GM12878 (cell line): Measurements from ENCODE around the gene ZNF480. TPM values are rescaled to one million over a fixed set of nuclear protein-coding genes. Genes with fewer than 3 reads are reported as not detected.

Experiments used
- ATAC-seq: fragments of 200-7000 bp; cut with Tn5 transposase; 3 replicates; pipeline ENCODE4 v1.9.1; 2020; ENCODE audit warnings: mild to moderate bottlenecking, moderate library complexity
- BruUV-seq: library from RNA; stranded (reverse); fragments of 400-500 nt; replicated peaks from 2 replicates; lab custom pipeline; 2021; lab: Mats Ljungman, UMichigan
- CTCF ChIA-PET: fragments of 300-600 bp; sonication (Branson Sonifier 250); formaldehyde crosslinking; extraction: SDS; loops from one replicate; lab custom pipeline; 2021; ENCODE audit warnings: inconsistent platforms; lab: Yijun Ruan, JAX
- POLR2A ChIA-PET: fragments of 350-600 bp; formaldehyde crosslinking; extraction: SDS; loops from one replicate; lab custom pipeline; 2021; ENCODE audit warnings: inconsistent platforms; lab: Charles Lee
- RAD21 ChIA-PET: fragments of 300-600 bp; sonication (Branson Sonifier 250); formaldehyde crosslinking; loops from one replicate; lab custom pipeline; 2023; ENCODE audit warnings: antibody characterized with exemption; ENCODE audit not compliant: unreplicated experiment; lab: Charles Lee
- SMC1A ChIA-PET: fragments of 300-600 bp; sonication (Branson Sonifier 250); formaldehyde crosslinking; loops from one replicate; lab custom pipeline; 2023; ENCODE audit not compliant: unreplicated experiment, uncharacterized antibody; lab: Charles Lee
- DNase-seq: peaks from one replicate; pipeline ENCODE4 v3.0.0-alpha.2; 2011; ENCODE audit warnings: low read depth, low spot score
- FAIRE-seq: peaks from 3 replicates; lab custom pipeline; 2011; peaks lifted over from hg19 to GRCh38; lab: Jason Lieb, UNC
- H2AFZ ChIP-seq: 2 replicates; pipeline ENCODE4 v1.6.0; 2011; ENCODE audit warnings: low read depth, low read length, control low read depth; ENCODE audit not compliant: control insufficient read depth
- H3K27ac ChIP-seq: 2 replicates; pipeline ENCODE4 v1.5.1; 2011; ENCODE audit warnings: control low read depth; ENCODE audit not compliant: control insufficient read depth, insufficient read depth
- H3K27me3 ChIP-seq, 2 experiments: replicated peaks in 1 of 2; 2 replicates each; pipeline versions ENCODE4 v1.6.0 to v1.6.1; 2011; ENCODE audit warnings: low read length in 1 of 2; ENCODE audit not compliant: control insufficient read depth in 2 of 2, insufficient read depth in 2 of 2
- H3K36me3 ChIP-seq, 2 experiments: 2 replicates each; pipeline ENCODE4 v1.5.1; 2011; ENCODE audit warnings: low read length in 1 of 2; ENCODE audit not compliant: control insufficient read depth in 2 of 2, insufficient read depth in 2 of 2
- H3K4me1 ChIP-seq: 2 replicates; pipeline ENCODE4 v1.6.1; 2011; ENCODE audit warnings: mild to moderate bottlenecking, low read length, moderate library complexity, mixed read lengths; ENCODE audit not compliant: control insufficient read depth, insufficient read depth
- H3K4me2 ChIP-seq: 2 replicates; pipeline ENCODE4 v1.6.0; 2011; ENCODE audit warnings: control low read depth; ENCODE audit not compliant: control insufficient read depth, insufficient read depth
- H3K4me3 ChIP-seq: fragments of 200-600 bp; sonication (generic); 2 replicates; pipeline ENCODE4 v1.5.1; 2016
- H3K79me2 ChIP-seq: 2 replicates; pipeline ENCODE4 v1.6.0; 2011; ENCODE audit warnings: low read length; ENCODE audit not compliant: control insufficient read depth, insufficient read depth
- H3K9ac ChIP-seq: 2 replicates; pipeline ENCODE4 v1.8.0; 2011; ENCODE audit warnings: low read length, control low read depth, mixed read lengths; ENCODE audit not compliant: control insufficient read depth, insufficient read depth
- H3K9me3 ChIP-seq: replicated peaks from 3 replicates; pipeline ENCODE4 v1.5.1; 2011; ENCODE audit warnings: mild to moderate bottlenecking, low read length; ENCODE audit not compliant: control insufficient read depth, insufficient read depth
- H4K20me1 ChIP-seq: 2 replicates; pipeline ENCODE4 v1.6.0; 2011; ENCODE audit not compliant: control insufficient read depth, insufficient read depth
- BACH1 ChIP-seq: fragments of 450-650 bp; IDR thresholded peaks from 2 replicates; pipeline ENCODE4 v1.6.1; 2017; ENCODE audit warnings: mild to moderate bottlenecking, borderline replicate concordance
- ETV6 ChIP-seq, 2 experiments: fragments of 450-650 bp in 1 of 2; IDR thresholded peaks in 1 of 2; conservative IDR thresholded peaks in 1 of 2; 2 replicates each; pipeline ENCODE4 v1.6.1; 2014; ENCODE audit warnings: antibody characterized with exemption in 1 of 2, borderline replicate concordance in 1 of 2, low read depth in 1 of 2, mild to moderate bottlenecking in 1 of 2, moderate library complexity in 1 of 2
- FOXM1 ChIP-seq: IDR thresholded peaks from 2 replicates; pipeline ENCODE4 v1.6.1; 2012; ENCODE audit warnings: low read depth, mild to moderate bottlenecking, inconsistent platforms, low read length, moderate library complexity
- HDGF ChIP-seq: fragments of 450-650 bp; IDR thresholded peaks from 2 replicates; pipeline ENCODE4 v1.6.1; 2016; ENCODE audit warnings: antibody characterized with exemption
- TARDBP ChIP-seq: IDR thresholded peaks from 2 replicates; pipeline ENCODE4 v1.6.1; 2016; ENCODE audit warnings: borderline replicate concordance
- ZBTB4 ChIP-seq: fragments of 450-650 bp; formaldehyde crosslinking; IDR thresholded peaks from 2 replicates; pipeline ENCODE4 v1.4.0; 2022; ENCODE audit warnings: mild to moderate bottlenecking, moderate library complexity
- WGBS: methylation state at CpG from one replicate; pipeline ENCODE4 v1.1.6; 2016; ENCODE audit warnings: low lambda C conversion rate; ENCODE audit not compliant: insufficient replicate concordance, insufficient coverage; ENCODE audit errors: missing lambda C conversion rate; 5-methylcytosine and 5-hydroxymethylcytosine counted together
- in situ Hi-C: fragments of 300-500 bp; cut with MboI; formaldehyde crosslinking; loops from 9 replicates; pipeline ENCODE4 v1.14.3; 2018; ENCODE audit warnings: mixed read lengths
- intact Hi-C: fragments of 100-400 bp; cut with micrococcal nuclease; formaldehyde crosslinking; loops from one replicate; pipeline ENCODE4 v1.14.2; 2022; ENCODE audit not compliant: unreplicated experiment
- polyA plus RNA-seq, 11 experiments: library from polyadenylated mRNA; depleted of rRNA in 4 of 11; unstranded in 6 of 11; stranded (reverse) in 5 of 11; fragments of >200 nt; fragmentation: Nextera tagmentation in 4 of 11; fragmentation: Illumina TruSeq in 1 of 11; extraction: Ambion mirVana in 4 of 11; extraction: Trizol in 1 of 11; gene quantifications; 1 replicate in 1 of 11; 2 replicates in 10 of 11; pipeline versions ENCODE4 v1.2.1 to v1.2.3, GENCODE V29; 2011 to 2016; ENCODE audit warnings: inconsistent platforms in 2 of 11, missing spikeins in 2 of 11, low read depth in 1 of 11
- total RNA-seq, 4 experiments: library from RNA; depleted of rRNA in 3 of 4; stranded (reverse); fragments of >200 nt in 3 of 4; fragmentation: Illumina TruSeq in 1 of 4; extraction: Trizol in 1 of 4; gene quantifications; 2 replicates each; pipeline versions ENCODE4 v1.2.1 to v1.2.3, GENCODE V29; 2013 to 2021
- TF ChIP-seq, protein P1 (sequence below): fragments of 150-350 bp; IDR thresholded peaks from 2 replicates; pipeline ENCODE4 v1.6.1; 2016; ENCODE audit warnings: low read depth, low read length

Gene ZNF480
- total and polyA plus RNA-seq, 10 of the 15 experiments (the other 5 are each of a cell fraction or from before 2014, with no cell fraction given), result 6.6 to 26.5 (median 16.8) TPM

DNA sequence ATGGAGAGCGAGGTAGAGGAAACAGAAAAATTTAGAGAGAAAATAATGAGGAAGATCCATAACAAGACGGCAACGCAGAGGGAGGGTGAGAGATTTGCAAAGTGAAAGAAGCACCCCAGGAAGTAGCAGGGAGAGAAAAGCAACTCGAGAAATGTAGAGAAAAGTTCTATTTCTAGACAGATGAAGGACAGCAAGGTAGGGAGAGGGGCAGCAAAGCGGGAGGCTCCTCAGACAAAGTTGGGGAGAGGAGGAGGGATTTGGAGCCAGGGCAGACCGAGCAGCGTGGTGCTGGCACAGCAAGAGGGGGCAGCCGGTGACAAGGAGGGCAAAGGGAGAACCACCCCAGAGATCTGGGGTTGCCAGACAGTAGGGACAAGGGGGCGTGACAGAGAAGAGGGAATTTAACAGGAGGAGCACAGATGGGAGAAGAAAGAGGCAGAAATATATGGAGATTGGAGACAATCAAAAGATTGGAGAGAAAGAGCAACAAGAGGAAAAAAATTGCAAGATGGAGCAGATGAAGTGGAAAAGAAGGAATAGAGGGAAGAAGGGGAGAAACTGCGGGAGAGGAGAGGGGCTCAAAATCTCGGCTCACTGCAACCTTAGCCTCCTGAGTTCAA, 26.6 kb upstream of the ZNF480 start:
- peak overlapping the region; percentile 45; the same call in 1 of the 2 replicates for H2AFZ ChIP-seq
- peak overlapping the region; percentile 86 for H3K27ac ChIP-seq
- in situ Hi-C loops, result no loop called here
- H3K79me2 ChIP-seq, result peaks cover 38% of the 10 kb centered on the region
- FAIRE-seq (no peak), DNase-seq (no peak), ATAC-seq (peak; percentile 25)
- H3K9ac ChIP-seq, result peak overlapping the region; percentile 95
- H3K4me2 ChIP-seq, result peak overlapping the region; percentile 87
- SMC1A ChIA-PET, result no interaction called here
- POLR2A ChIA-PET, result no interaction called here
- H3K4me3 ChIP-seq, result peak overlapping the region; percentile 94
- intact Hi-C loops, result no loop called here
- 0 out of 4 replicates have a peak, but pooled peaks cover 0 to 3% of the 10 kb centered on the region in 2 experiments for H3K36me3 ChIP-seq
- WGBS, result 9% methylated on average over 10 of the region's 11 CpGs
- CTCF ChIA-PET, result no interaction called here
- H3K4me1 ChIP-seq, result no peaks in the 10 kb centered on the region
- H4K20me1 ChIP-seq, result no peaks in the 10 kb centered on the region
- H3K27me3 ChIP-seq, result no peaks in the 10 kb centered on the region
- RAD21 ChIA-PET, result no interaction called here
- TF ChIP-seq TARDBP, result no peak
- 0 out of 2 replicates have a peak, but pooled peaks have one; percentile 60 for TF ChIP-seq HDGF
- TF ChIP-seq FOXM1, result no peak
- H3K9me3 ChIP-seq, result peaks cover 26% of the 10 kb centered on the region
- BruUV-seq, result no TSS peak

GRCh38 chr19:52273301-52273700, 23.7 kb upstream of the ZNF480 start:
- Histone ChIP-seq H3K9me3 (peaks cover 38% of the 10 kb centered on the region), H3K4me3 (no peak overlapping the region), H3K27me3 (no peaks in the 10 kb centered on the region), H3K27ac (no peak overlapping the region), H3K79me2 (peaks cover 50% of the 10 kb centered on the region), H3K4me1 (no peaks in the 10 kb centered on the region), H3K4me2 (no peak overlapping the region), H3K9ac (no peak overlapping the region), H4K20me1 (no peaks in the 10 kb centered on the region), H2AFZ (no peak overlapping the region), H3K36me3 (peaks cover 0 to 3% of the 10 kb centered on the region in 2 experiments; a peak in 1 of 4 replicates)
- ATAC-seq, result no peak
- CTCF ChIA-PET, result no interaction called here
- no peak for DNase-seq
- BruUV-seq, result no TSS peak
- POLR2A ChIA-PET, result no interaction called here
- 100% methylated on average over 2 of the region's 2 CpGs for WGBS
- SMC1A ChIA-PET, result no interaction called here
- in situ Hi-C loops, result no loop called here
- intact Hi-C loops, result no loop called here
- FAIRE-seq, result no peak
- RAD21 ChIA-PET, result no interaction called here
- no peak for TF ChIP-seq ETV6 (conservative IDR thresholded peaks at IDR 0.05 in 1 of 2, IDR thresholded peaks at IDR 0.05 in 1 of 2; ENCODE audit: borderline replicate concordance in 1 of 2, low read depth in 1 of 2)
- no peak for TF ChIP-seq BACH1
- TF ChIP-seq, protein P1, sequence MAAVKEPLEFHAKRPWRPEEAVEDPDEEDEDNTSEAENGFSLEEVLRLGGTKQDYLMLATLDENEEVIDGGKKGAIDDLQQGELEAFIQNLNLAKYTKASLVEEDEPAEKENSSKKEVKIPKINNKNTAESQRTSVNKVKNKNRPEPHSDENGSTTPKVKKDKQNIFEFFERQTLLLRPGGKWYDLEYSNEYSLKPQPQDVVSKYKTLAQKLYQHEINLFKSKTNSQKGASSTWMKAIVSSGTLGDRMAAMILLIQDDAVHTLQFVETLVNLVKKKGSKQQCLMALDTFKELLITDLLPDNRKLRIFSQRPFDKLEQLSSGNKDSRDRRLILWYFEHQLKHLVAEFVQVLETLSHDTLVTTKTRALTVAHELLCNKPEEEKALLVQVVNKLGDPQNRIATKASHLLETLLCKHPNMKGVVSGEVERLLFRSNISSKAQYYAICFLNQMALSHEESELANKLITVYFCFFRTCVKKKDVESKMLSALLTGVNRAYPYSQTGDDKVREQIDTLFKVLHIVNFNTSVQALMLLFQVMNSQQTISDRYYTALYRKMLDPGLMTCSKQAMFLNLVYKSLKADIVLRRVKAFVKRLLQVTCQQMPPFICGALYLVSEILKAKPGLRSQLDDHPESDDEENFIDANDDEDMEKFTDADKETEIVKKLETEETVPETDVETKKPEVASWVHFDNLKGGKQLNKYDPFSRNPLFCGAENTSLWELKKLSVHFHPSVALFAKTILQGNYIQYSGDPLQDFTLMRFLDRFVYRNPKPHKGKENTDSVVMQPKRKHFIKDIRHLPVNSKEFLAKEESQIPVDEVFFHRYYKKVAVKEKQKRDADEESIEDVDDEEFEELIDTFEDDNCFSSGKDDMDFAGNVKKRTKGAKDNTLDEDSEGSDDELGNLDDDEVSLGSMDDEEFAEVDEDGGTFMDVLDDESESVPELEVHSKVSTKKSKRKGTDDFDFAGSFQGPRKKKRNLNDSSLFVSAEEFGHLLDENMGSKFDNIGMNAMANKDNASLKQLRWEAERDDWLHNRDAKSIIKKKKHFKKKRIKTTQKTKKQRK, result no peak
- no peak for TF ChIP-seq ZBTB4 (CRISPR knock-in tag)
